ENCODE measurements around the gene CDH4. TPM values are rescaled to one million over a fixed set of nuclear protein-coding genes. Genes with fewer than 3 reads are reported as not detected.

CDH4 gene
- total RNA-seq, 1 donor from 2014 or later: 8.9 TPM

DNA sequence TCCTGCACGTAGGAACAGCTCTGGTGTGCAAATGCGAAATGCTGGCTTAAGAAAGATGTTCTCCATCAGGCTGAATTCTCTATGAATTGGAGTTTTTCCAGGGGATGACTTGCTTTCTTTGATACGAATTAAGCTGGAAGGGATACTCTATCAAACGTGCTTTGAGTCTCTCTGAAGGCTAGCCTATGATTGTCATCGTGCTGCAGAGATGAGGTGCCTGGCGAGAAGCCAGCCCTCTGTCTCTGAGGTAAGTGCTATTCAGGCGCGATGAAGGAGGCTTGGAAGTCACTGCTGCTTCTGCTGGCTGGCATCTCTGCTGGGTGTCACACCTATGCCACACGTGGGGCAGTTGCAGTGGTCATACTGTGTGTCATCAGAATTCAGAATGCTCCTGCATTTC lies 589.9 kb downstream of the CDH4 start:
- TF ChIP-seq, protein P1, sequence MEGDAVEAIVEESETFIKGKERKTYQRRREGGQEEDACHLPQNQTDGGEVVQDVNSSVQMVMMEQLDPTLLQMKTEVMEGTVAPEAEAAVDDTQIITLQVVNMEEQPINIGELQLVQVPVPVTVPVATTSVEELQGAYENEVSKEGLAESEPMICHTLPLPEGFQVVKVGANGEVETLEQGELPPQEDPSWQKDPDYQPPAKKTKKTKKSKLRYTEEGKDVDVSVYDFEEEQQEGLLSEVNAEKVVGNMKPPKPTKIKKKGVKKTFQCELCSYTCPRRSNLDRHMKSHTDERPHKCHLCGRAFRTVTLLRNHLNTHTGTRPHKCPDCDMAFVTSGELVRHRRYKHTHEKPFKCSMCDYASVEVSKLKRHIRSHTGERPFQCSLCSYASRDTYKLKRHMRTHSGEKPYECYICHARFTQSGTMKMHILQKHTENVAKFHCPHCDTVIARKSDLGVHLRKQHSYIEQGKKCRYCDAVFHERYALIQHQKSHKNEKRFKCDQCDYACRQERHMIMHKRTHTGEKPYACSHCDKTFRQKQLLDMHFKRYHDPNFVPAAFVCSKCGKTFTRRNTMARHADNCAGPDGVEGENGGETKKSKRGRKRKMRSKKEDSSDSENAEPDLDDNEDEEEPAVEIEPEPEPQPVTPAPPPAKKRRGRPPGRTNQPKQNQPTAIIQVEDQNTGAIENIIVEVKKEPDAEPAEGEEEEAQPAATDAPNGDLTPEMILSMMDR (conservative IDR thresholded peaks at IDR 0.05): no peak
- DNase-seq (ENCODE audit: low read depth, low spot score): no peak
- no peak overlapping the region for H3K27ac Mint-ChIP-seq (ENCODE audit: unreplicated experiment)
- peaks cover 31% of the 10 kb centered on the region for H3K4me1 Mint-ChIP-seq
- no peaks in the 10 kb centered on the region for H3K27me3 Mint-ChIP-seq (ENCODE audit: low read depth)
- no peaks in the 10 kb centered on the region for H3K9me3 Mint-ChIP-seq
- H3K4me3 Mint-ChIP-seq: no peak overlapping the region
- H3K36me3 Mint-ChIP-seq (ENCODE audit: low read depth): no peaks in the 10 kb centered on the region

DNA sequence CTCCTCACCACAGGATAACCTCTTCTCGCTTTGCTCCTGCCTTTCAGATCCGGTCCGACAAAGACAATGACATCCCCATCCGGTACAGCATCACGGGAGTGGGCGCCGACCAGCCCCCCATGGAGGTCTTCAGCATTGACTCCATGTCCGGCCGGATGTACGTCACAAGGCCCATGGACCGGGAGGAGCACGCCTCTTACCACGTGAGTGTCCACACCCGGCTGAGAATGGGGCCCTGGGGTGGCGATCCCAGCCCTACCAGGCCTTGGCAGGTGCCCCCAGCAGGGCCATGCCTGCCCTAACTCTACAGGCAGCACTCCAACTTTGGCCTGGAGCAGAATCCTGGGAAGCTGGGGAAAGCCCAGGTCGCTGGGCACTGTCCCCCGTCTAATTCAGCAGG lies 592.6 kb downstream of the CDH4 start:
- DNase-seq (ENCODE audit: low read depth, low spot score): no peak
- Mint-ChIP-seq H3K27ac (ENCODE audit: unreplicated experiment) (peak overlapping the region; percentile 63), H3K9me3 (peaks cover 2% of the 10 kb centered on the region), H3K4me1 (peaks cover 31% of the 10 kb centered on the region), H3K36me3 (ENCODE audit: low read depth) (peaks cover 3% of the 10 kb centered on the region), H3K27me3 (ENCODE audit: low read depth) (no peaks in the 10 kb centered on the region), H3K4me3 (no peak overlapping the region)
- TF ChIP-seq, protein P1 (conservative IDR thresholded peaks at IDR 0.05): no peak

DNA sequence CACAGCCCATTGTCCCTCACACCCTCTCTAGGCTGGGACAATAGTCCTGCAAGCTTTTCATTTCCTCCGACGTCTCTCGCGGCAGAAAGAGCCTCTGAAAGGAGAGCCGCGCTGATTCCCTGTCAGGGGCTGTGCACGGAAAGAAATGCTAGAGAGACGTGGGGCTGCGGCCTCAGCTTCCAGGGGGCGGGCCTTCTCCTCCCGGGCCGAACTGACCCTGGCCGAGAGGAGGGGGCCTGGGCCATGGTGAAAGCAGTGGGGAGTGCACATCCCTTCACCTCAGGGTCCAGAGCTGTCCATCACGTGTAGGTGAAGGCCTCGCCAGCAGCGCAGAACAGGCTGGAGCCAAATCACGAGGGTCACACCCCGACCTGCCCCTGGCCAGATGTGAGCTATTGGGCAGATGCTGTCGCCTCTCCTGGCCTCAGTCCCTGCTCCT lies 593.2 kb downstream of the CDH4 start:
- Mint-ChIP-seq H3K9me3 (peaks cover 2% of the 10 kb centered on the region), H3K4me3 (no peak overlapping the region), H3K27me3 (ENCODE audit: low read depth) (no peaks in the 10 kb centered on the region), H3K36me3 (ENCODE audit: low read depth) (peaks cover 3% of the 10 kb centered on the region), H3K27ac (ENCODE audit: unreplicated experiment) (peak overlapping the region; percentile 73), H3K4me1 (peaks cover 30% of the 10 kb centered on the region)
- TF ChIP-seq, protein P1 (conservative IDR thresholded peaks at IDR 0.05): no peak
- DNase-seq (ENCODE audit: low read depth, low spot score): peak; percentile 53

DNA sequence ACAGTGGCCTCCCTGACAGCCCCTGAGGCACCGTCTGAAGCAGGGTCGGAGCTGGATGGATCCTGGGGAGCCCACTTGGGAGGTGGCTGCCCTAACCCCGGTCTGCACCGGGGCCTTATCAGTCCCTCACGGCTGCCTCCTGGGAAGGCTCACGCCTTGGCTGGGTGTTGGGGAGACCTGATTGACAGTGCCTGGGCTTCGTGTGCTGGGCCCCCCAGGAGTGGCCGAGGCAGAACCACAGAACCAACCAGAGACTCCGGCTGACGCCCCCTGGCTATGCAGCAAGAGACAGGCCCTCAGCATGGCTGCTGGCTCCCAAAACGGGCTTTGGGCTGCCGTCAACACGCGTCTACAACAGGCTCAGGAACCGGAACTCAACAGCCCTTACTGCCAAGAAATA lies 594.0 kb downstream of the CDH4 start:
- Mint-ChIP-seq H3K9me3 (peaks cover 2% of the 10 kb centered on the region), H3K4me1 (peaks cover 28% of the 10 kb centered on the region), H3K4me3 (no peak overlapping the region), H3K27me3 (ENCODE audit: low read depth) (no peaks in the 10 kb centered on the region), H3K27ac (ENCODE audit: unreplicated experiment) (peak overlapping the region; percentile 5), H3K36me3 (ENCODE audit: low read depth) (peaks cover 3% of the 10 kb centered on the region)
- TF ChIP-seq, protein P1 (conservative IDR thresholded peaks at IDR 0.05): no peak
- DNase-seq (ENCODE audit: low read depth, low spot score): no peak

DNA sequence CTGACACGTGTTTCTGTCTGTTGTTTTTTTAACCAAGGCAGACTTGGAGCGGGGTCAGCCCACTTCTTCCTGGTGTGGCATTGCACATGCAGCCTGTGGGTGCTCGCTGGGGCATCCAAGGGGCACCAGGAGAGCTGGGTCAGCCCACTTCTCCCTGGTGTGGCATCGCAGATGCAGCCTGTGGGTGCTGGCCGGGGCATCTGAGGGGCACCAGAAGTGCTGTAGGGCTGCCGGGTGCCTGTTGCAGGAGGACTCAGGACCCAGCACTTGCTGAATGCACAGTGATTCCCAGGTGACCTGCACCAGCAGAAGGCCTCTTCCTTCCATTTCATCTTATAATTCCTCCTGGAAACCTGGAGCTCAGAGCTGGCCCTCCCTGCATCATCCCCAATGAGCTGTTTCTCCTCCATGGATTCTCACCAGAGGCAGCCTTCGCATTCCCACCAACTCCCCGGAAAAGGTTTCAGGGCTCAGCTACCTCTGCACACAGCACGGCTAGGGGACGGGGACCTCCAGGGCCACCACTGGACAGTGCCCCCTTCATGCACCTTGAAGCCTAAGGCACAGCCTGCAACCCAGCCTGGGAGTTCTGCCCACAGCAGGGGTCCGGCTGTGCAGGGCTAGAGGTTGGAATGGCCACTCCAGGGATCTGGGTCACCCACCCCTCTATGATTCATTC lies 594.8 kb downstream of the CDH4 start:
- Mint-ChIP-seq H3K27ac (ENCODE audit: unreplicated experiment) (no peak overlapping the region), H3K36me3 (ENCODE audit: low read depth) (peaks cover 3% of the 10 kb centered on the region), H3K4me1 (peaks cover 28% of the 10 kb centered on the region), H3K27me3 (ENCODE audit: low read depth) (no peaks in the 10 kb centered on the region), H3K4me3 (no peak overlapping the region), H3K9me3 (peaks cover 2% of the 10 kb centered on the region)
- DNase-seq (ENCODE audit: low read depth, low spot score): no peak
- TF ChIP-seq, protein P1 (conservative IDR thresholded peaks at IDR 0.05): no peak

Data from neural crest cell (in vitro differentiated cells).